Measurements from ENCODE around the gene PANK1.

The PANK1 gene

GRCh38 chr10:89615824-89616223 lies 29.2 kb downstream of the PANK1 start (continued):
- no peak for TF ChIP-seq HOXC10 (CRISPR knock-in tag; IDR thresholded peaks at IDR 0.05)
- TF ChIP-seq ZNF544 (tag by site-specific recombination; IDR thresholded peaks at IDR 0.05): no peak
- TF ChIP-seq BCL11A (tag by site-specific recombination; IDR thresholded peaks at IDR 0.05; ENCODE audit: low read depth): no peak
- no peak for TF ChIP-seq ZNF677 (tag by site-specific recombination; IDR thresholded peaks at IDR 0.05)
- no peak for TF ChIP-seq RBAK (tag by site-specific recombination; IDR thresholded peaks at IDR 0.05)
- TF ChIP-seq ZNF221 (tag by site-specific recombination; IDR thresholded peaks at IDR 0.05; ENCODE audit: borderline replicate concordance): no peak
- TF ChIP-seq ZNF670 (tag by site-specific recombination; IDR thresholded peaks at IDR 0.05; ENCODE audit: low read depth): no peak
- TF ChIP-seq ZNF266 (tag by site-specific recombination; IDR thresholded peaks at IDR 0.05; ENCODE audit: low read depth): no peak

GRCh38 chr10:89615112-89615511 lies 29.9 kb downstream of the PANK1 start:
- Histone ChIP-seq H3K4me3 (ENCODE audit: low read depth, low read length) (no peak overlapping the region), H3K36me3 (ENCODE audit: control insufficient read depth in 2 of 2, insufficient read depth in 1 of 2, low read length in 2 of 2) (peaks cover 11 to 17% of the 10 kb centered on the region in 2 experiments), H3K4me1 (ENCODE audit: control insufficient read depth, insufficient read depth, low read length) (peaks cover 8% of the 10 kb centered on the region; the same call in 1 of the 2 replicates), H3K27ac (ENCODE audit: extremely low read depth, low read depth, low read length) (no peak overlapping the region), H3K9me3 (ENCODE audit: control insufficient read depth, insufficient read depth, low read depth, low read length) (no peaks in the 10 kb centered on the region)
- TF ChIP-seq ZNF138 (tag by site-specific recombination; IDR thresholded peaks at IDR 0.05; ENCODE audit: borderline replicate concordance): no peak
- no peak for TF ChIP-seq ZNF623 (tag by site-specific recombination; IDR thresholded peaks at IDR 0.05)
- TF ChIP-seq SP3 (tag by site-specific recombination; IDR thresholded peaks at IDR 0.05): no peak
- no peak for TF ChIP-seq ZNF202 (tag by site-specific recombination; IDR thresholded peaks at IDR 0.05; ENCODE audit: borderline replicate concordance)
- no peak for TF ChIP-seq ZNF610 (tag by site-specific recombination; IDR thresholded peaks at IDR 0.05; ENCODE audit: borderline replicate concordance)
- TF ChIP-seq ZBTB6 (tag by site-specific recombination; IDR thresholded peaks at IDR 0.05): no peak
- TF ChIP-seq ZNF549 (tag by site-specific recombination; IDR thresholded peaks at IDR 0.05): no peak
- no peak for TF ChIP-seq IKZF3 (tag by site-specific recombination; IDR thresholded peaks at IDR 0.05)
- no peak for TF ChIP-seq PRDM6 (tag by site-specific recombination; IDR thresholded peaks at IDR 0.05)
- TF ChIP-seq ZNF132 (tag by site-specific recombination; IDR thresholded peaks at IDR 0.05; ENCODE audit: borderline replicate concordance): no peak
- TF ChIP-seq ZBTB7A (tag by site-specific recombination; IDR thresholded peaks at IDR 0.05; ENCODE audit: low read depth): no peak
- no peak for TF ChIP-seq ZNF624 (tag by site-specific recombination; IDR thresholded peaks at IDR 0.05)
- TF ChIP-seq ZNF571 (tag by site-specific recombination; IDR thresholded peaks at IDR 0.05): no peak
- no peak for TF ChIP-seq YY1 (tag by site-specific recombination; IDR thresholded peaks at IDR 0.05)
- TF ChIP-seq ZNF501 (tag by site-specific recombination; IDR thresholded peaks at IDR 0.05): no peak
- ChIA-PET CTCF (no interaction called here), POLR2A (interaction anchor here (1.0 to 2.0 kb wide), 2 partner anchors 29 to 86 kb away, joined by 3 to 5 read pairs; partner anchors contain the start of gene KIF20B)

- no peak overlapping the region for H3K27ac ChIP-seq (ENCODE audit: extremely low read depth, low read depth, low read length)
- no peaks in the 10 kb centered on the region for H3K9me3 ChIP-seq (ENCODE audit: control insufficient read depth, insufficient read depth, low read depth, low read length)
- H3K4me1 ChIP-seq (ENCODE audit: control insufficient read depth, insufficient read depth, low read length): peaks cover 8% of the 10 kb centered on the region; the same call in 1 of the 2 replicates
- no peak overlapping the region for H3K4me3 ChIP-seq (ENCODE audit: low read depth, low read length)
- peaks cover 12 to 32% of the 10 kb centered on the region in 2 experiments for H3K36me3 ChIP-seq (ENCODE audit: control insufficient read depth in 2 of 2, insufficient read depth in 1 of 2, low read length in 2 of 2)
- CTCF ChIA-PET: interaction anchor here (1.3 kb wide), 1 partner anchor 49 kb away, joined by 3 read pairs; no protein-coding TSS in a partner anchor
- POLR2A ChIA-PET: no interaction called here
- TF ChIP-seq ZBTB6 (tag by site-specific recombination; IDR thresholded peaks at IDR 0.05) (no peak), ZNF621 (tag by site-specific recombination; IDR thresholded peaks at IDR 0.05) (no peak), KLF8 (tag by site-specific recombination; IDR thresholded peaks at IDR 0.05) (no peak), PRDM4 (tag by site-specific recombination; IDR thresholded peaks at IDR 0.05) (no peak), ZNF398 (tag by site-specific recombination; IDR thresholded peaks at IDR 0.05) (no peak)
Measured at GRCh38 chr10:89613582-89613981, 31.5 kb downstream of the PANK1 start.

Data from HEK293 (cell line).